ENCODE data around the gene SON. TPM values are rescaled to one million over a fixed set of nuclear protein-coding genes. Genes with fewer than 3 reads are reported as not detected.
A peak's percentile ranks its signal among the peaks of the same experiment; 100 is the strongest.

Gene SON
- total RNA-seq, 1 experiment from 2014 or later = 183 TPM

DNA sequence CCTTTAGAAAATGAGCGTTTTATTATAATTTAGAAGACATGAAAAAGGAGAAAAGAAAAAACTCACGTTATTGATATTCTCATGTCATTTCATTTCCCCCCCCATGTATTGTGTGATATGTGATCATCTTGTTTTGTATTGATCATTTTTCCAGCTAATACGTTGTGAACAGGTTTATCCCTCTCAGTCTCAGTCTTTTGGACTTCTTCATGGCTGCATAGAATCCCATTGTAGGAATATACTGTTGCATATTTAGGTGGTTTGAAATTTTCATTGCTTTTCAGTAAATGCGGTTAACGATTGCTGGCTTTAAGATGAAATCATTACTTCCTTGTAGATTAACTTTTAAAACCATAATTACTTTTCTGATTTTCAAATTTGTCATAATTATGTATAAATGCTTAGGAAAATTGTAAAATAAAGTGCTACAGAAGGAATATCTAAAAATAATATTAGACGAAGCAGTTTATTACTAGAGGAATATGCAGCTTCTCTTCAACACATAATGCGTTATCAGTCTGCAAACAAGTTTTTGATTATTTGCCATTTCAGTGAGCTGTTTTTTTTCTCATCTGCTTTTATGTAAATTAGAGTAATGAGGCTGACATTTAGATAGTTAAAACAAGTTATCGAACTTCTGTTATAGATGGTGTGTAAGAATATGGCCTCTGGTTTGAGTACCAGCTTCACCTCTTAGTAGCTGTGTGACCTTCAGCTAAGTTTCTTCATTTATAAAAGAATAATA, 1.8 kb downstream of the SON start:
- peak overlapping the region; percentile 98 for H3K27ac ChIP-seq (ENCODE audit: low read length)
- CTCF ChIA-PET = no interaction called here
- H3K27me3 ChIP-seq (ENCODE audit: control insufficient read depth, insufficient read depth, low read length) = no peaks in the 10 kb centered on the region
- TF ChIP-seq POLR2AphosphoS5 (IDR thresholded peaks at IDR 0.05; ENCODE audit: low read depth, low read length) (no peak), SIN3A (IDR thresholded peaks at IDR 0.05; ENCODE audit: borderline replicate concordance, insufficient read depth, low read depth, low read length) (no peak), REST (IDR thresholded peaks at IDR 0.05; ENCODE audit: insufficient read depth in 1 of 2, low read depth in 2 of 2, low read length in 1 of 2) (no peak), TCF7L2 (IDR thresholded peaks at IDR 0.05; ENCODE audit: low read depth, low read length) (no peak), CTCF (IDR thresholded peaks at IDR 0.05) (no peak)
- peaks cover 32% of the 10 kb centered on the region for H3K36me3 ChIP-seq (ENCODE audit: control insufficient read depth, insufficient read depth, low read length)
- no peak for ATAC-seq
- H3K4me1 ChIP-seq (ENCODE audit: control insufficient read depth, insufficient read depth, low read length) = peaks cover 10% of the 10 kb centered on the region
- H3K9me3 ChIP-seq (ENCODE audit: control insufficient read depth, insufficient read depth, low read depth, low read length) = no peaks in the 10 kb centered on the region
- POLR2A ChIA-PET = interaction anchor here (0.6 kb wide), 1 partner anchor 978 kb away, joined by 5 read pairs; no protein-coding TSS in a partner anchor
- BruUV-seq (replicated peaks) = no TSS peak
- peak overlapping the region; percentile 69 to 96 for H3K4me3 ChIP-seq (ENCODE audit: low read depth in 2 of 2, low read length in 2 of 2)
- DNase-seq (ENCODE audit: low read depth, low spot score) = no peak
- in situ Hi-C loops (cut with HindIII; ENCODE audit: low pct_unique_long_range_greater_than_20kb, low sequenced_read_pairs) = no loop called here
- intact Hi-C loops (cut with micrococcal nuclease; ENCODE audit: unreplicated experiment) = no loop called here

- no peaks in the 10 kb centered on the region for H3K27me3 ChIP-seq (ENCODE audit: control insufficient read depth, insufficient read depth, low read length)
- intact Hi-C loops (cut with micrococcal nuclease; ENCODE audit: unreplicated experiment) (no loop called here), in situ Hi-C loops (cut with HindIII; ENCODE audit: low pct_unique_long_range_greater_than_20kb, low sequenced_read_pairs) (no loop called here)
- ATAC-seq = no peak
- no peak overlapping the region for H3K27ac ChIP-seq (ENCODE audit: low read length)
- ChIA-PET CTCF (no interaction called here), POLR2A (no interaction called here)
- H3K4me3 ChIP-seq (ENCODE audit: low read depth in 2 of 2, low read length in 2 of 2) = peak overlapping the region in 1 of 2 experiments; percentile 96; a peak in 1 of 4 replicates
- no peaks in the 10 kb centered on the region; the same call in 1 of the 2 replicates for H3K4me1 ChIP-seq (ENCODE audit: control insufficient read depth, insufficient read depth, low read length)
- peaks cover 31% of the 10 kb centered on the region for H3K36me3 ChIP-seq (ENCODE audit: control insufficient read depth, insufficient read depth, low read length)
- no peak for DNase-seq (ENCODE audit: low read depth, low spot score)
- H3K9me3 ChIP-seq (ENCODE audit: control insufficient read depth, insufficient read depth, low read depth, low read length) = no peaks in the 10 kb centered on the region
- TF ChIP-seq CTCF (IDR thresholded peaks at IDR 0.05) (no peak), SIN3A (IDR thresholded peaks at IDR 0.05; ENCODE audit: borderline replicate concordance, insufficient read depth, low read depth, low read length) (no peak), TCF7L2 (IDR thresholded peaks at IDR 0.05; ENCODE audit: low read depth, low read length) (no peak), REST (IDR thresholded peaks at IDR 0.05; ENCODE audit: insufficient read depth in 1 of 2, low read depth in 2 of 2, low read length in 1 of 2) (no peak), POLR2AphosphoS5 (IDR thresholded peaks at IDR 0.05; ENCODE audit: low read depth, low read length) (no peak)
- no TSS peak for BruUV-seq (replicated peaks)
Observed at GRCh38 chr21:33546086-33546485, 3.2 kb downstream of the SON start.
